ENCODE results near the gene COQ8B.
"Not testable (repeated sequence)": the region's sequence is repeated elsewhere in the genome, so short reads cannot be mapped to it uniquely, and the experiment has no call there.

The COQ8B gene

GRCh38 chr19:40668991-40669614 is 47.6 kb downstream of the COQ8B start:
- DNase-seq (ENCODE audit: low read depth, low spot score) = no peak

DNA sequence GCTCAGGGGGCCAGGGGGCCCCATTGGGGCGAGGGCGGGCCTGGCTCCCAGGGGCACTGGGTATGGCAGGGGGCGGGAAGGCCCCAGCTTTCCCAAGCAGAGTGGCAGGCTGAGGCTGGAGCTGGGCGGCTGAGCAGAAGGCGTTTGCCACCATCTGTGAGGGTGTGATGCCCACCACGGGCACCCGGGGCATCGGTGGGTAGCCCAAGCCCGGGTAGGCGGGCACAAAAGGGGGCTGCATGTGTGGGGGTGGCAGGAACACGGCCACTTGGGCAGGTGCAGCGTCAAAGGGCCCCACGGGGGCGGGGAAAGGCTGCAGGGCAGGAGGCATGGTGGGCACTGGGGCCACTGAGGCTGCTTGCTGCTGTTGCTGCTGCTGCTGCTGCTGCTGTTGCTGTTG is 49.1 kb downstream of the COQ8B start:
- no peak for DNase-seq (ENCODE audit: low read depth, low spot score)

DNA sequence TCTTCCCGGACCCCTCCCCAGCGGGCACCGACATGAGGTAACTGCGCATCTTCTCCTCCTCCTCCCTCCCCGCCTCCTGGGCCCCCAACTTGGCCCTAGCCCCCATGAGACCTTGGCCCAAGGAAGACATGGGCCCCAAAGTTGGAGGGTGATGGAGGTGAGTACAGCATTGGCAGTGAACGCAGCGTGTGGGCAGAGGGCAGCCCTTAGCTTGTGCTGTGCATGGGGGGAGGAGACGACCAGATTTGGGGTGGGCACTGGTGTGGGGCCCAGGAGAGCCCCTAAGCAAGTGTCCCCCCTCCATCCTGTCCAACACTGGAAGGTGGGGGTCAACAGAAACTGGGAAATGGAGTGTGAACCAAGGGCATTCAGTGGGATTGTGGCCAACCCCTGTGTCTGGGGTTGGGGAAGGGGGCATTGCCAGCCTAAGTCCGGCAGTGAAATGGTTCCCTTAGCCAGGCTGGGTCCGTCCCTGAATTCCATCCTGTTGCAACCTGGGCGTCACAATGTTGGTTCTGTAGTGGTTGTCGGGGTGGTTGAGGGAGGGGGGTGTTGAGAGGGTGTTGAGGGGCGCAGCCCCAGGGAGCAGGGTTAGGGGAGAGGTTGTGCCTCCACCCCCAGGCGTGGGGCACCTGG is 49.8 kb downstream of the COQ8B start:
- DNase-seq (ENCODE audit: low read depth, low spot score) = no peak

- DNase-seq (ENCODE audit: low read depth, low spot score) = no peak
Measured at GRCh38 chr19:40663695-40664692, 52.7 kb downstream of the COQ8B start.

- DNase-seq (ENCODE audit: low read depth, low spot score) = peak; percentile 83
Measured at GRCh38 chr19:40662925-40663694, 53.6 kb downstream of the COQ8B start.

GRCh38 chr19:40661616-40662015 is 55.1 kb downstream of the COQ8B start:
- DNase-seq (ENCODE audit: low read depth, low spot score) = no peak

- DNase-seq (ENCODE audit: low read depth, low spot score) = no peak
Measured at GRCh38 chr19:40659566-40659965, 57.1 kb downstream of the COQ8B start.

- no peak for DNase-seq (ENCODE audit: low read depth, low spot score)
Measured at GRCh38 chr19:40659116-40659515, 57.6 kb downstream of the COQ8B start.

GRCh38 chr19:40658031-40658430 is 58.7 kb downstream of the COQ8B start:
- DNase-seq (ENCODE audit: low read depth, low spot score) = no peak

DNA sequence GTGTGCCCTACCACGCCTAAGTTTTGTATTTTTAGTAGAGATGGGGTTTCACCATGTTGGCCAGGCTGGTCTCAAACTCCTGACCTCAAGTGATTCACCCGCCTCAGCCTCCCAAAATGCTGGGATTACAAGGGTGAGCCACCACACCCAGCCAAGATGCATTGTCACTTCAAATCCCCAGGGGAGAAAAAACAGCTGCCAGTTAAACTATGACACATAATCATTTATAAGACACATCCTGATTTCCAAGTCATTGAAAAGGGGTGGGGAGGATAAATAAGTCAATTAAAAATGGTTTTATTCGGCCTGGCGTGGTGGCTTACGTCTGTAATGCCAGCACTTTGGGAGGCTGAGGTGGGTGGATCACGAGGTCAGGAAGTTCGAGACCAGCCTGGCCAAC is 61.0 kb downstream of the COQ8B start:
- not testable (repeated sequence) for DNase-seq (ENCODE audit: low read depth, low spot score)

GRCh38 chr19:40652303-40652702 is 64.4 kb downstream of the COQ8B start:
- DNase-seq (ENCODE audit: low read depth, low spot score) = not testable (repeated sequence)

- no peak for DNase-seq (ENCODE audit: low read depth, low spot score)
Measured at GRCh38 chr19:40650749-40651305, 65.9 kb downstream of the COQ8B start.

GRCh38 chr19:40649903-40650675 is 66.6 kb downstream of the COQ8B start:
- DNase-seq (ENCODE audit: low read depth, low spot score) = not testable (repeated sequence)

GRCh38 chr19:40646743-40647254 is 69.9 kb downstream of the COQ8B start:
- DNase-seq (ENCODE audit: low read depth, low spot score) = no peak

DNA sequence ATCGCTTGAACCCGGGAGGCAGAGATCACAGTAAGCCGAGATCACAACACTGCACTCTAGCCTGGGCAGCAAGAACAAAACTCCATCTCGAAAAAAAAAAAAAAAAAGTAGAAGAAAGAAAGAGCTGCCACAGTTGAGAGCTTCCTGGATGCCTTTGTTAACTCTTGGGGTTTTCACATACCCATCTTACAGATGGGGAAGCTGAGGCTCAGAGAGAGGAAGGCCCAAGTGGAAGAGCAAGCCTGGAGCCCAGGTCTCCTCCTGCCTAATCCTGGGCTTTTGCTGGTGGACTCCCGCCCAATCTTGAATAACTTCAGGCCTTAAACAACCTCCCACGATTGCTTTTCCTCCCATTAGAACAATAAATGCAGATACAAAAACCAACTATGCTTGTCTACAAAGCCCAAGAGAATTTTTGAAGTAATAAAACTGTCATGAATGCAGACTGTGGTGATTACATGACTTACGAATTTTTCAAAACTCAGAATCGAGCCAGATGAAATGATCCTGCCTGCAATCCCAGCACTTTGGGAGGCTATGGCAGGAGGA is 73.9 kb downstream of the COQ8B start:
- no peak for DNase-seq (ENCODE audit: low read depth, low spot score)

DNA sequence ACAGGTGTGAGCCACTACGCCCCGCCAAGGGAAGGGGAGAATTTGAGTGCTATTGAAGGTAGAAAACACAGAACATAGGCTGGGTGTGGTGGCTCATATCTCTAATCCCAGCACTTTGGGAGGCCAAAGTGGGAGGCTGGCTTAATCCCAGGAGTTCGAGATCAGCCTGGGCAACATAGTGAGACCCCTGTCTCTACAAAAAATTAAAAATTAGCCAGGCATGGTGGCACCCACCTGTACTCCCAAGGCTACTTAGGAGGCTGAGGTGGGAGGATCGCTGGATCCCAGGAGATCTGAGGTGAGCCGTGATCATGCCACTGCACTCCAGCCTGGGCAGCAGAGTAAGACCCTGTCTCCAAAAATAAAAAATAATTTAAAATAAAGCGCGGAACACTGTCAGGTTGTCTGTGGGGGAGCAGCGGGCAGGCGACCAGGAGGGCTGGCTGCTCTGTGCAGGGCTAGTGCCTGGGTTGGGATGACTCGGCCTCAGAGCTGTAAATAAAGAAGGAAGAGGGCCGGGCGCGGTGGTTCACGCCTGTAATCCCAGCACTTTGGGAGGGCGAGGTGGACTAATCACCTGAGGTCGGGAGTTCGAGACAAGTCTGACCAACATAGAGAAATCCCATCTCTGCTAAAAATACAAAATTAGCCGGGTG is 74.5 kb downstream of the COQ8B start:
- DNase-seq (ENCODE audit: low read depth, low spot score) = no peak

Measured in activated CD4-positive, CD25-positive, alpha-beta regulatory T cell treated with anti-CD3 and anti-CD28 coated beads, Interleukin-2, amount 50 U/mL, for 16 hours (primary cell).